GM18907 (cell line): ENCODE results near the gene TICAM2.

Source experiments
- ATAC-seq: cut with Tn5 transposase; IDR thresholded peaks from one replicate; pipeline ENCODE4 v1.9.1; 2021; ENCODE audit warnings: mild to moderate bottlenecking, moderate library complexity; ENCODE audit not compliant: unreplicated experiment

Gene TICAM2

DNA sequence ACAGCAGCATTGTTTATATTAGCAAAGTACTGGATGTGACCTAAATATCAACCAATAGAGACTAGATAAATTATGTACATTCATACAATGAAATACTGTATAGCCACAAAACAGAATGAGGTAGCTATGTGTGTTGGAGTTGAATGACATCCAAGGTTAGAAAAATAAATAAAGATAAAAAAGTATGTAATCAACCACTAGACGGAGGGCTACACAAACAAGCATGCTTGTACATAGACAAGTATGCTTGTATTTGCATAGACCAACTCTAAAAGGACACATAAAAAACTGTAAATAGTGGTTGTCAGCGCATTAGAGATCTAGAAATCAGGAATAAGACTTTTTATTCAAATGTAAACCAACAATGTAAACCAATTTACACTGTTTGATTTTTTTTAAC, 60.7 kb downstream of the TICAM2 start:
- ATAC-seq = no peak

DNA sequence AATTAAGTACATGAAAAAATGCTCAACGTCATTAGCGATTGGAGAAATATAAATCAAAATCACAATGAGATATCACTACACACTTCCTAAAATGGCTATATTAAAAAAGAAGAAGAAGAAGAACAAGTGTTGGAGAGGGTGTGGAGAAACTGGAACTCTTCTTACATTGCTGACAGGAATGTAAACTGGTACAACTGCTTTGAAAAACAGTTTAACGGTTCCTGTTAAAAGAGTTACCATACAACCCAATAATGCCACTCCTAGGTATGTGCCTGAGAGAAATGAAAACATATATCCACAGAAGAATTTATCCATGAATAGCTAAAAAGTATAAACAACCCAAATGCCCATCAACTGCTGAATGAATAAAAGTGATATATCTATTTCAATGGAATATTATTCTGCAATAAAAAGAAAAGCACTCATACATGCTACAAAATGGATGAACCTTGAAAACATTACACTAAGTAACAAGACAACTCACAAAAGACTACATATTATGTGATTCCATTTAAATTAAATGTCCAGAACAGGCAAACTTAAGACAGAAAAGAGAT, 66.7 kb downstream of the TICAM2 start:
- ATAC-seq = no peak

DNA sequence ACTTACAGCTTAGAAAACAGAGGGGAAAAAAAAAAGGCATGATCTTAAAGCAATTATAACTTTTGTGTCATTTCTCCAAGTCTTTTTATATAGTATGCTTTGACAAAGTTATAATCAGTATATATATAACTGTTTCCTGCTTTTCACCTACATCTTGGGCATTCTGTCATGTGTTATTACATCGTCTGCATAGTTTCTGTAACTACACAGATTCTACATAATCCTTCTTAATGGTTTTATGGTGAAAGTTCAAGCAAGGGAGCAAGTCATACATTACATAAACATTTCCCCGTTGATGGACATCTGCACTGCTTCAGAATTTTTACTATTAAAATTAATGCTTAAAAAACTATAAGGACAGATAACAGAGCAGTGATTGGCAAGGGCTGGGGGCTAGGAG, 69.8 kb downstream of the TICAM2 start:
- no peak for ATAC-seq

DNA sequence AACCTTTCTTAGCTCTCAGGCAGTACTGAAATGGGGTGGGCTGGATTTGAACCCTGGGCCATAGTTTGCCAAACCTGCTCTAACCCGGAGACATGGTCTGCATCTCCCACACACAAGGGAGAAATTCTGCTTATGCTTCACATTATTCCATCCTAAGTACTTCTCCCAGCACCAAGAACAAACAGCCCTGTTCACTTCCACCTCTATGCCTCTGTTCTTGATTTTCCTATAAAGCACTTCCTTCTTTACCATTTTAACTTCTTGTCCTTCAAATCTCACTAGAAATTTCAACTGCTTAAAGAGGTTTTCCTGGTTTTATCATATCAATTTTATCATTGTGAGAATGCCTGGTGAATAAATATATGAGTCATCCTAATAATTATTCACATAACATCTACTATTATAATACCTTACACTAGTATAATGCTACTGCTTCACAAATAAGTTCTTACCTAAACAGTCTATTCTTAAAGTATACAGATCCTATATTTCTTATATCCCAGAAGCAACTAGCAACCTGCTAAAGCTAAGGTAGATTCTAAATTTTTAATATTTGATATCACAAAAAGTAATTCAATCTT, 70.4 kb downstream of the TICAM2 start:
- ATAC-seq = no peak

DNA sequence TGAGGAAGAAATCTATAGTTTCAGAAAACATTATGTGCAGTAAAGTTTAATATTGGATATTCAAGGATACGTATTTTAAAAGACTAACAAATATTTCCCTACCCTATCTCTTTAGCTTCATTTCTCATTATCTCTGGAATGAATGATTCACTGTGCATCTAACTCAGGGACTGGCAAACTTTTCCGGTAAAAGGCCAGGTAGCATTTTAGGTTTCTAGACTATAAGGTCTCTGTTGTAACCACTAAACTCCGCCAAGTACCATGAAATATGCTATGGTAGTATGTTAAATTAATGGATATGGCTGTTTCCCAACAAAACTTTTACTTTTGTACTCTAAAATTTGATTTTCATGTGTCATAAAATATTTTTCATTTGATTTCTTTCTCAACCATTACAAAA, 70.9 kb downstream of the TICAM2 start:
- ATAC-seq = no peak

DNA sequence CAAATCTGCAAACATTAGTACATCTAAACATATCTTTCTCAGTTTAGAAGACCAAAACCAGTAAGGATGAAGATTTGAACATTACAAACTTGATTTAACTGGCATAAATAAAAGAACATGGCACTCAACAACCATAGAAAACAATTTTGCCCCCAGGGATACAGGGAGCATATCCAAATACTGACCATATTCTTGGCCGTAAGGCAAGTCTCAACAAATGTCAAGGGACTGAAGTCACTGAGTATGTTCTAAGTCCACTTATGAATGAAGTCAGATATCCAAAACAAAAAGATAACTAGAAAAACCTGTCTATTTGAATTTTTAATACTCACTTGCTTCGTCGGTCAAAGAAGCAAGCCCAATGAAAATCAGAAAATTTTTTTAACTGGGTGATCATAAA, 71.9 kb downstream of the TICAM2 start:
- ATAC-seq = no peak
